GM12874 (cell line): Measurements from ENCODE around the gene MACF1.

Experiments used
- CTCF ChIP-seq: IDR thresholded peaks from 2 replicates; pipeline ENCODE4 v1.5.1; 2011; ENCODE audit warnings: low read depth, mild to moderate bottlenecking, control low read depth, low read length, moderate library complexity; ENCODE audit not compliant: insufficient read depth

Gene MACF1

GRCh38 chr1:39238476-39238875 is 34.0 kb downstream of the MACF1 start:
- no peak for TF ChIP-seq CTCF

GRCh38 chr1:39239968-39240367 is 35.5 kb downstream of the MACF1 start:
- TF ChIP-seq CTCF, result no peak

GRCh38 chr1:39243302-39243701 is 38.8 kb downstream of the MACF1 start:
- TF ChIP-seq CTCF, result no peak

- no peak for TF ChIP-seq CTCF
Observed at GRCh38 chr1:39250460-39251240, 46.2 kb downstream of the MACF1 start.

GRCh38 chr1:39255222-39255621 is 50.7 kb downstream of the MACF1 start:
- TF ChIP-seq CTCF, result no peak

GRCh38 chr1:39258146-39258924 is 53.8 kb downstream of the MACF1 start:
- TF ChIP-seq CTCF, result peak; percentile 82

GRCh38 chr1:39258925-39259244 is 54.4 kb downstream of the MACF1 start:
- no peak for TF ChIP-seq CTCF
